ENCODE measurements around the gene ZNF544. TPM values are rescaled to one million over a fixed set of nuclear protein-coding genes. Genes with fewer than 3 reads are reported as not detected.
A peak's percentile ranks its signal among the peaks of the same experiment; 100 is the strongest.

Gene ZNF544
- polyA plus RNA-seq, 2 of the 4 experiments (the other 2 are of a cell fraction) = 23.7 to 33.1 TPM

- Histone ChIP-seq H3K4me2 (peak overlapping the region; percentile 69), H3K4me3 (peak overlapping the region; percentile 83), H3K27ac (peak overlapping the region; percentile 92 to 94), H3K4me1 (no peaks in the 10 kb centered on the region), H3K9me3 (peaks cover 95% of the 10 kb centered on the region)
- ChIA-PET CTCF (no interaction called here), POLR2A (interaction anchor here (0.6 to 2.2 kb wide), 17 partner anchors 12 to 512 kb away, joined by 3 to 22 read pairs (median 4); partner anchors contain the start of genes ERVK3-1, ZNF329, ZNF417 and ZNF497)
- DNase-seq (ENCODE audit: low read depth in 1 of 2, low spot score in 1 of 2) (no peak), ATAC-seq (no peak; a peak in 1 of 6 replicates), FAIRE-seq (no peak)
- peak; percentile 80 for TF ChIP-seq HOXA7 (CRISPR knock-in tag; IDR thresholded peaks at IDR 0.05)
- TF ChIP-seq GATA3 (IDR thresholded peaks at IDR 0.05; ENCODE audit: borderline replicate concordance) = 0 out of 2 replicates have a peak, but pooled peaks have one; percentile 18
- TF ChIP-seq HOXB5 (CRISPR knock-in tag; IDR thresholded peaks at IDR 0.05) = no peak
- TF ChIP-seq ESRRA (IDR thresholded peaks at IDR 0.05; ENCODE audit: borderline replicate concordance, low read length) = no peak
- TF ChIP-seq CTCF (IDR thresholded peaks at IDR 0.05) = no peak
- 0 out of 2 replicates have a peak, but pooled peaks have one; percentile 67 for TF ChIP-seq TFCP2L1 (CRISPR knock-in tag; IDR thresholded peaks at IDR 0.05)
- 3% methylated on average over 13 of the region's 17 CpGs for WGBS (ENCODE audit: missing lambda C conversion rate)
These were observed 46.1 kb upstream of the ZNF544 start for GRCh38 chr19:58182577-58182988.

- H3K9me3 ChIP-seq = peaks cover 95% of the 10 kb centered on the region
- CTCF ChIA-PET = interaction anchor here (1.4 kb wide), 1 partner anchor 223 kb away, joined by 4 read pairs; no protein-coding TSS in a partner anchor
- POLR2A ChIA-PET = interaction anchor here (0.6 to 2.2 kb wide), 19 partner anchors 12 to 551 kb away, joined by 3 to 22 read pairs (median 4); partner anchors contain the start of genes ERVK3-1, ZNF329, ZNF417 and ZNF497
- peak within 1 kb of the TSS; percentile 83 for H3K4me3 ChIP-seq
- no peaks in the 10 kb centered on the region for H3K4me1 ChIP-seq
- peak; percentile 96 for ATAC-seq
- peak; percentile 96 to 98 for DNase-seq (ENCODE audit: low read depth in 1 of 2, low spot score in 1 of 2)
- H3K4me2 ChIP-seq = peak within 1 kb of the TSS; percentile 69
- no peak for FAIRE-seq
- 3% methylated on average over 38 of the region's 80 CpGs for WGBS (ENCODE audit: missing lambda C conversion rate)
- H3K27ac ChIP-seq = peak within 1 kb of the TSS; percentile 92 to 94
- TF ChIP-seq KDM5A (IDR thresholded peaks at IDR 0.05) (no peak), RAD21 (conservative IDR thresholded peaks at IDR 0.05 in 1 of 2, IDR thresholded peaks at IDR 0.05 in 1 of 2) (0 out of 5 replicates have a peak, but pooled peaks of 1 of the 2 experiments have one; percentile 22), E2F6 (IDR thresholded peaks at IDR 0.05; ENCODE audit: borderline replicate concordance, low read depth) (peak; percentile 91), NPAS2 (CRISPR knock-in tag; IDR thresholded peaks at IDR 0.05; ENCODE audit: borderline replicate concordance) (no peak), FOSL2 (IDR thresholded peaks at IDR 0.05) (no peak), FOSL2 (CRISPR knock-in tag; IDR thresholded peaks at IDR 0.05) (peak; percentile 82), PHF8 (IDR thresholded peaks at IDR 0.05; ENCODE audit: borderline replicate concordance, low read depth) (peak; percentile 81), MYC (IDR thresholded peaks at IDR 0.05; ENCODE audit: borderline replicate concordance, low read length) (peak; percentile 16; the same call in 1 of the 2 replicates), HES2 (IDR thresholded peaks at IDR 0.05) (no peak), REST (IDR thresholded peaks at IDR 0.05) (no peak; the same call in 1 of the 2 replicates), POLR2A (IDR thresholded peaks at IDR 0.05; ENCODE audit: low read length) (peak; percentile 72), RARB (CRISPR knock-in tag; IDR thresholded peaks at IDR 0.05) (no peak), GATA3 (IDR thresholded peaks at IDR 0.05; ENCODE audit: borderline replicate concordance) (peak; percentile 26; the same call in 1 of the 2 replicates), TFCP2L1 (CRISPR knock-in tag; IDR thresholded peaks at IDR 0.05) (no peak), BCL3 (IDR thresholded peaks at IDR 0.05) (peak; percentile 85; the same call in 2 of the 3 replicates), HMGXB4 (CRISPR knock-in tag; IDR thresholded peaks at IDR 0.05; ENCODE audit: borderline replicate concordance) (0 out of 2 replicates have a peak, but pooled peaks have one; percentile 35), NR3C1 (IDR thresholded peaks at IDR 0.05) (no peak), EHF (CRISPR knock-in tag; IDR thresholded peaks at IDR 0.05) (no peak), JUN (IDR thresholded peaks at IDR 0.05) (peak in 1 of 2 experiments; percentile 93; a peak in 4 of 5 replicates), HOXB13 (CRISPR knock-in tag; IDR thresholded peaks at IDR 0.05; ENCODE audit: low read depth) (peak; percentile 55; the same call in 1 of the 2 replicates), CEBPB (IDR thresholded peaks at IDR 0.05) (peak; percentile 29 to 70; a peak in 3 of 4 replicates)
These were observed 45.5 kb upstream of the ZNF544 start, which contains the start of gene ZNF274 for GRCh38 chr19:58182989-58183816. Gene ZNF274, plus strand, starts transcription at chr19:58183061. Its CDS starts 905 bp downstream, at chr19:58183966.

All from A549 (cell line).